CD4-positive, alpha-beta T cell treated with Interleukin-12 subunit alpha and Interleukin-12 subunit beta, for 1 hour (primary cell): ENCODE data around the gene MAP1B.
"Not testable (repeated sequence)": the region's sequence is repeated elsewhere in the genome, so short reads cannot be mapped to it uniquely, and the experiment has no call there.

Experiments
- DNase-seq: peaks from one replicate; pipeline ENCODE4 v3.0.0-alpha.2; 2020

The MAP1B gene

GRCh38 chr5:72166070-72166979 is 59.0 kb downstream of the MAP1B start:
- no peak for DNase-seq

- DNase-seq = no peak
Observed at GRCh38 chr5:72167257-72167656, 60.0 kb downstream of the MAP1B start.

GRCh38 chr5:72167804-72168203 is 60.5 kb downstream of the MAP1B start:
- no peak for DNase-seq

- DNase-seq = no peak
Observed at GRCh38 chr5:72170101-72170500, 62.8 kb downstream of the MAP1B start.

GRCh38 chr5:72171181-72171580 is 63.9 kb downstream of the MAP1B start:
- not testable (repeated sequence) for DNase-seq

GRCh38 chr5:72171667-72172066 is 64.4 kb downstream of the MAP1B start:
- no peak for DNase-seq

- DNase-seq = no peak
Observed at GRCh38 chr5:72172786-72173185, 65.5 kb downstream of the MAP1B start.

- DNase-seq = no peak
Observed at GRCh38 chr5:72177538-72177937, 70.3 kb downstream of the MAP1B start.

- no peak for DNase-seq
Observed at GRCh38 chr5:72179028-72179815, 71.9 kb downstream of the MAP1B start.

- no peak for DNase-seq
Observed at GRCh38 chr5:72179816-72180440, 72.7 kb downstream of the MAP1B start.

GRCh38 chr5:72180925-72181324 is 73.7 kb downstream of the MAP1B start:
- no peak for DNase-seq

GRCh38 chr5:72182686-72183085 is 75.4 kb downstream of the MAP1B start:
- DNase-seq = no peak

- DNase-seq = no peak
Observed at GRCh38 chr5:72183101-72183520, 75.8 kb downstream of the MAP1B start.

- no peak for DNase-seq
Observed at GRCh38 chr5:72184408-72184807, 77.1 kb downstream of the MAP1B start.

GRCh38 chr5:72185496-72186329 is 78.4 kb downstream of the MAP1B start:
- DNase-seq = no peak

GRCh38 chr5:72187388-72188075 is 80.3 kb downstream of the MAP1B start:
- no peak for DNase-seq

GRCh38 chr5:72188166-72188565 is 80.9 kb downstream of the MAP1B start:
- DNase-seq = no peak

- DNase-seq = no peak
Observed at GRCh38 chr5:72189146-72189545, 81.9 kb downstream of the MAP1B start.

GRCh38 chr5:72191404-72191803 is 84.1 kb downstream of the MAP1B start:
- DNase-seq = no peak

GRCh38 chr5:72194846-72195245 is 87.6 kb downstream of the MAP1B start:
- DNase-seq = peak; percentile 24

- DNase-seq = no peak
Observed at GRCh38 chr5:72195581-72195980, 88.3 kb downstream of the MAP1B start.

- no peak for DNase-seq
Observed at GRCh38 chr5:72197393-72197792, 90.1 kb downstream of the MAP1B start.
